ENCODE measurements around the gene RRM2. TPM values are rescaled to one million over a fixed set of nuclear protein-coding genes. Genes with fewer than 3 reads are reported as not detected.
A peak's percentile ranks its signal among the peaks of the same experiment; 100 is the strongest.

Gene RRM2
- total and polyA plus RNA-seq, 2 experiments from 2014 or later: 108 to 119 TPM

DNA sequence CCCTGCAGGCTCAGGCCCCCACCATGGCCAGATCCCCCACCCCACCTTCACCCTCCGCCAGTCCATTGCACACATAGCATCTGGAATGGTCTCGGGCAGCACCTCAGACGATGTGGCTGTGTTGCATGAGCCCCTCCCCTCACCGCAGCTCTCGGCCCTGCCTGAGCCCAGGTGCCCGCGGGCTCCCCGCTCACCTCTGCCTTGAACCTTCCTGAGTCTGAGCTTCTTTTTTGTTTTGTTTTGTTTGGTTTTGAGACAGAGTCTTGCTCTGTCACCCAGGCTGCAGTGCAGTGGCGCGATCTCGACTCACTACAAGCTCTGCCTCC is 20.1 kb downstream of the RRM2 start:
- TF ChIP-seq, protein P1, sequence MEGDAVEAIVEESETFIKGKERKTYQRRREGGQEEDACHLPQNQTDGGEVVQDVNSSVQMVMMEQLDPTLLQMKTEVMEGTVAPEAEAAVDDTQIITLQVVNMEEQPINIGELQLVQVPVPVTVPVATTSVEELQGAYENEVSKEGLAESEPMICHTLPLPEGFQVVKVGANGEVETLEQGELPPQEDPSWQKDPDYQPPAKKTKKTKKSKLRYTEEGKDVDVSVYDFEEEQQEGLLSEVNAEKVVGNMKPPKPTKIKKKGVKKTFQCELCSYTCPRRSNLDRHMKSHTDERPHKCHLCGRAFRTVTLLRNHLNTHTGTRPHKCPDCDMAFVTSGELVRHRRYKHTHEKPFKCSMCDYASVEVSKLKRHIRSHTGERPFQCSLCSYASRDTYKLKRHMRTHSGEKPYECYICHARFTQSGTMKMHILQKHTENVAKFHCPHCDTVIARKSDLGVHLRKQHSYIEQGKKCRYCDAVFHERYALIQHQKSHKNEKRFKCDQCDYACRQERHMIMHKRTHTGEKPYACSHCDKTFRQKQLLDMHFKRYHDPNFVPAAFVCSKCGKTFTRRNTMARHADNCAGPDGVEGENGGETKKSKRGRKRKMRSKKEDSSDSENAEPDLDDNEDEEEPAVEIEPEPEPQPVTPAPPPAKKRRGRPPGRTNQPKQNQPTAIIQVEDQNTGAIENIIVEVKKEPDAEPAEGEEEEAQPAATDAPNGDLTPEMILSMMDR (conservative IDR thresholded peaks at IDR 0.05; ENCODE audit: low read depth in 2 of 2): peak in 1 of 2 experiments; percentile 9; a peak in 1 of 4 replicates
- no peak for TF ChIP-seq ZNF331 (CRISPR knock-in tag; IDR thresholded peaks at IDR 0.05; ENCODE audit: low read depth)
- TF ChIP-seq EZH2 (IDR thresholded peaks at IDR 0.05; ENCODE audit: low read depth, unreplicated experiment): no peak
- Histone ChIP-seq H3K9me2 (ENCODE audit: insufficient read depth) (no peaks in the 10 kb centered on the region), H3K4me3 (no peak overlapping the region), H3K27ac (ENCODE audit: low read depth) (no peak overlapping the region), H3K4me2 (no peak overlapping the region), H3K27me3 (ENCODE audit: insufficient read depth) (no peaks in the 10 kb centered on the region), H2AFZ (no peak overlapping the region), H4K20me1 (replicated peaks; ENCODE audit: insufficient read depth) (peaks cover 8% of the 10 kb centered on the region), H3K4me1 (ENCODE audit: insufficient read depth) (no peaks in the 10 kb centered on the region), H3K79me2 (replicated peaks; ENCODE audit: insufficient read depth) (no peaks in the 10 kb centered on the region), H3F3A (replicated peaks; ENCODE audit: low read depth) (no peaks in the 10 kb centered on the region), H3K36me3 (ENCODE audit: insufficient read depth) (peaks cover 12% of the 10 kb centered on the region; the same call in 1 of the 2 replicates)
- Mint-ChIP-seq H3K9me3 (no peaks in the 10 kb centered on the region), H3K4me3 (no peak overlapping the region), H3K36me3 (ENCODE audit: low read depth) (peaks cover 25% of the 10 kb centered on the region), H3K27ac (0 out of 2 replicates have a peak overlapping the region, but pooled peaks have one; percentile 53), H3K4me1 (peaks cover 3% of the 10 kb centered on the region; the same call in 1 of the 3 replicates), H3K27me3 (ENCODE audit: insufficient read depth, low read depth, poor library complexity) (peaks cover 11% of the 10 kb centered on the region)
- ATAC-seq (peak; percentile 18; the same call in 2 of the 3 replicates), DNase-seq (ENCODE audit: low spot score) (no peak)

DNA sequence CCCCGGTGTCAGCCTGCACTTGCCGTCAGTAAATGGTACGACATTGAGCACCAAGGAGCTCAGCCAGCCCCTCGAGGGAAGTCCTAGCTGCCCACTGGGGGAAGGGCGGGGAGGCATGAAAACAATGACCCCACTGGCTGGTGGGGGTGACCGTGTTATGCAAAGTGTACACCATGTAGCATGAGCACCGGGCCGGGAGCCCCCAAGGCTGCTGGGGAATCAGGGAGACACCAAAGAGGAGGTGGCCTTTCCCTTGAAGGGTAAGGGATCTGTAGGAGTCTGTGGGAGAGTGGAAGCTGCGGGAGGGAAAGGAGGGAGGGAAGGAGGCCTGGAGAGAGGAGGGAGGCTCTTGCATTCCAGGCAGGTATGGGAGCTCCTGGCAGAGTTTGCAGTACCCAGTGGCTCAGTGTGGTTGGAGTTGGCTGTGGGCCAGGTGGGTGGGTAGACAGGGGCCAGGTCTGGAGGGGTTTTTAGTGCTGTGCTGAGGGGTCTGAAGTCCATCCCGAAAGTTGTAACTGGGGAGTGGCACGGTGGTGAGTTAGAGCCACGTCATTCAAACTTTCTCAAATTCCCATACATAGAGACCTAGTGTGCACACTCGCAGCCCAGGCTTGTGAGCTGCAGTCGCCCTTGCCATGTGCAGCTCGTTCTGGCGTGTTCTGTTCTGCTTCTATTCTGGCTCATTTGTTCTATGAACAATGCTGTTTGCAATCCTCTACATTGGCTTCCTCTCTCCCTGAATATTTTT is 22.4 kb downstream of the RRM2 start:
- Histone ChIP-seq H3K4me2 (no peak overlapping the region), H3K27me3 (ENCODE audit: insufficient read depth) (no peaks in the 10 kb centered on the region), H3K79me2 (replicated peaks; ENCODE audit: insufficient read depth) (no peaks in the 10 kb centered on the region), H4K20me1 (replicated peaks; ENCODE audit: insufficient read depth) (peaks cover 8% of the 10 kb centered on the region), H3K27ac (ENCODE audit: low read depth) (no peak overlapping the region), H3K9me2 (ENCODE audit: insufficient read depth) (no peaks in the 10 kb centered on the region), H3K4me1 (ENCODE audit: insufficient read depth) (no peaks in the 10 kb centered on the region), H3K36me3 (ENCODE audit: insufficient read depth) (peaks cover 13% of the 10 kb centered on the region; the same call in 1 of the 2 replicates), H3F3A (replicated peaks; ENCODE audit: low read depth) (no peaks in the 10 kb centered on the region), H3K4me3 (no peak overlapping the region), H2AFZ (no peak overlapping the region)
- H3K4me3 Mint-ChIP-seq: no peak overlapping the region
- H3K36me3 Mint-ChIP-seq (ENCODE audit: low read depth): peaks cover 39% of the 10 kb centered on the region
- no peak for DNase-seq (ENCODE audit: low spot score)
- peaks cover 3% of the 10 kb centered on the region; the same call in 1 of the 3 replicates for H3K4me1 Mint-ChIP-seq
- no peaks in the 10 kb centered on the region for H3K9me3 Mint-ChIP-seq
- peaks cover 11% of the 10 kb centered on the region for H3K27me3 Mint-ChIP-seq (ENCODE audit: insufficient read depth, low read depth, poor library complexity)
- H3K27ac Mint-ChIP-seq: no peak overlapping the region
- ATAC-seq: no peak
- TF ChIP-seq POLR2AphosphoS5 (IDR thresholded peaks at IDR 0.05; ENCODE audit: low read depth) (no peak), ETS1 (IDR thresholded peaks at IDR 0.05) (no peak), ZNF331 (CRISPR knock-in tag; IDR thresholded peaks at IDR 0.05; ENCODE audit: low read depth) (no peak), EZH2 (IDR thresholded peaks at IDR 0.05; ENCODE audit: low read depth, unreplicated experiment) (no peak), JUNB (IDR thresholded peaks at IDR 0.05; ENCODE audit: unreplicated experiment) (no peak), CREB1 (CRISPR knock-in tag; IDR thresholded peaks at IDR 0.05; ENCODE audit: low read depth) (no peak), ZNF114 (CRISPR knock-in tag; IDR thresholded peaks at IDR 0.05) (no peak)
- TF ChIP-seq, protein P2, sequence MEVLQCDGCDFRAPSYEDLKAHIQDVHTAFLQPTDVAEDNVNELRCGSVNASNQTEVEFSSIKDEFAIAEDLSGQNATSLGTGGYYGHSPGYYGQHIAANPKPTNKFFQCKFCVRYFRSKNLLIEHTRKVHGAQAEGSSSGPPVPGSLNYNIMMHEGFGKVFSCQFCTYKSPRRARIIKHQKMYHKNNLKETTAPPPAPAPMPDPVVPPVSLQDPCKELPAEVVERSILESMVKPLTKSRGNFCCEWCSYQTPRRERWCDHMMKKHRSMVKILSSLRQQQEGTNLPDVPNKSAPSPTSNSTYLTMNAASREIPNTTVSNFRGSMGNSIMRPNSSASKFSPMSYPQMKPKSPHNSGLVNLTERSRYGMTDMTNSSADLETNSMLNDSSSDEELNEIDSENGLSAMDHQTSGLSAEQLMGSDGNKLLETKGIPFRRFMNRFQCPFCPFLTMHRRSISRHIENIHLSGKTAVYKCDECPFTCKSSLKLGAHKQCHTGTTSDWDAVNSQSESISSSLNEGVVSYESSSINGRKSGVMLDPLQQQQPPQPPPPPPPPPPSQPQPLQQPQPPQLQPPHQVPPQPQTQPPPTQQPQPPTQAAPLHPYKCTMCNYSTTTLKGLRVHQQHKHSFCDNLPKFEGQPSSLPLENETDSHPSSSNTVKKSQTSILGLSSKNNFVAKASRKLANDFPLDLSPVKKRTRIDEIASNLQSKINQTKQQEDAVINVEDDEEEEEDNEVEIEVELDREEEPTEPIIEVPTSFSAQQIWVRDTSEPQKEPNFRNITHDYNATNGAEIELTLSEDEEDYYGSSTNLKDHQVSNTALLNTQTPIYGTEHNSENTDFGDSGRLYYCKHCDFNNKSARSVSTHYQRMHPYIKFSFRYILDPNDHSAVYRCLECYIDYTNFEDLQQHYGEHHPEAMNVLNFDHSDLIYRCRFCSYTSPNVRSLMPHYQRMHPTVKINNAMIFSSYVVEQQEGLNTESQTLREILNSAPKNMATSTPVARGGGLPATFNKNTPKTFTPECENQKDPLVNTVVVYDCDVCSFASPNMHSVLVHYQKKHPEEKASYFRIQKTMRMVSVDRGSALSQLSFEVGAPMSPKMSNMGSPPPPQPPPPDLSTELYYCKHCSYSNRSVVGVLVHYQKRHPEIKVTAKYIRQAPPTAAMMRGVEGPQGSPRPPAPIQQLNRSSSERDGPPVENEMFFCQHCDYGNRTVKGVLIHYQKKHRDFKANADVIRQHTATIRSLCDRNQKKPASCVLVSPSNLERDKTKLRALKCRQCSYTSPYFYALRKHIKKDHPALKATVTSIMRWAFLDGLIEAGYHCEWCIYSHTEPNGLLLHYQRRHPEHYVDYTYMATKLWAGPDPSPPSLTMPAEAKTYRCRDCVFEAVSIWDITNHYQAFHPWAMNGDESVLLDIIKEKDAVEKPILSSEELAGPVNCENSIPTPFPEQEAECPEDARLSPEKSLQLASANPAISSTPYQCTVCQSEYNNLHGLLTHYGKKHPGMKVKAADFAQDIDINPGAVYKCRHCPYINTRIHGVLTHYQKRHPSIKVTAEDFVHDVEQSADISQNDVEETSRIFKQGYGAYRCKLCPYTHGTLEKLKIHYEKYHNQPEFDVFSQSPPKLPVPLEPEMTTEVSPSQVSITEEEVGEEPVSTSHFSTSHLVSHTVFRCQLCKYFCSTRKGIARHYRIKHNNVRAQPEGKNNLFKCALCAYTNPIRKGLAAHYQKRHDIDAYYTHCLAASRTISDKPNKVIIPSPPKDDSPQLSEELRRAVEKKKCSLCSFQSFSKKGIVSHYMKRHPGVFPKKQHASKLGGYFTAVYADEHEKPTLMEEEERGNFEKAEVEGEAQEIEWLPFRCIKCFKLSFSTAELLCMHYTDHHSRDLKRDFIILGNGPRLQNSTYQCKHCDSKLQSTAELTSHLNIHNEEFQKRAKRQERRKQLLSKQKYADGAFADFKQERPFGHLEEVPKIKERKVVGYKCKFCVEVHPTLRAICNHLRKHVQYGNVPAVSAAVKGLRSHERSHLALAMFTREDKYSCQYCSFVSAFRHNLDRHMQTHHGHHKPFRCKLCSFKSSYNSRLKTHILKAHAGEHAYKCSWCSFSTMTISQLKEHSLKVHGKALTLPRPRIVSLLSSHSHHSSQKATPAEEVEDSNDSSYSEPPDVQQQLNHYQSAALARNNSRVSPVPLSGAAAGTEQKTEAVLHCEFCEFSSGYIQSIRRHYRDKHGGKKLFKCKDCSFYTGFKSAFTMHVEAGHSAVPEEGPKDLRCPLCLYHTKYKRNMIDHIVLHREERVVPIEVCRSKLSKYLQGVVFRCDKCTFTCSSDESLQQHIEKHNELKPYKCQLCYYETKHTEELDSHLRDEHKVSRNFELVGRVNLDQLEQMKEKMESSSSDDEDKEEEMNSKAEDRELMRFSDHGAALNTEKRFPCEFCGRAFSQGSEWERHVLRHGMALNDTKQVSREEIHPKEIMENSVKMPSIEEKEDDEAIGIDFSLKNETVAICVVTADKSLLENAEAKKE (CRISPR knock-in tag; IDR thresholded peaks at IDR 0.05): no peak
